Measurements from ENCODE around the gene CDYL.
"Not testable (repeated sequence)": the region's sequence is repeated elsewhere in the genome, so short reads cannot be mapped to it uniquely, and the experiment has no call there.

The CDYL gene

GRCh38 chr6:4969609-4970285 is 193.5 kb downstream of the CDYL start:
- DNase-seq = no peak

DNA sequence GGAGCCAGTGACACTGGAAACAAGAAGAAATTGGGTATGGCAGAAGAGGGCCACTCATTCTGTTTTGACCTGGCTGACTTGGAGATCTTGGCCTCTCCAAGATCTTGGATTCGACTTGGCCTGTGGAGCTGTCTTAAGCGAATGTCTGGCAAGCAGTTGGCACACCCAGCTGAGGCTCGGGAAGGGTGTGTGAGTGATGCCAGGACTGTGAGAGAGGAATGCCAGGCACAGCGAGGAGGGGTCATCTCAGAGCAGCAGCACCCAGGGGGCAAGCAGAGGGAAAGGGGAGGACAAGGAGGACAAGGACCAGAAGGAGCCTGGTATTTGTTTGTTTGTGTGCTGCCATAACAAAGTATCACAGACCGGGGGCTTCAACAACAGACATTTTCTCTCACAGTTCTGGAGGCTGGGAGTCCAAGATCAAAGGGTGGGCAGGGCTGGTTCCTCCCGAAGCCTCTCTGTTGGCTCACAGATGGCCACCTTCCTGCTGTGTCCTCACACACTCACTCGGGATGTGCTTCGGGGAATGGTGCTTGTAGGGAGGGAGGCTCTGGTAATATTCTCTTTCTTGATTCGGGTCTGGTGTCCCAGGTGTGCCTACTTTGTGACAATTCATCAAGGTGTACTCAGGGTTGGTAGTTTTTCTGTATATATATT is 194.7 kb downstream of the CDYL start:
- no peak for DNase-seq

DNA sequence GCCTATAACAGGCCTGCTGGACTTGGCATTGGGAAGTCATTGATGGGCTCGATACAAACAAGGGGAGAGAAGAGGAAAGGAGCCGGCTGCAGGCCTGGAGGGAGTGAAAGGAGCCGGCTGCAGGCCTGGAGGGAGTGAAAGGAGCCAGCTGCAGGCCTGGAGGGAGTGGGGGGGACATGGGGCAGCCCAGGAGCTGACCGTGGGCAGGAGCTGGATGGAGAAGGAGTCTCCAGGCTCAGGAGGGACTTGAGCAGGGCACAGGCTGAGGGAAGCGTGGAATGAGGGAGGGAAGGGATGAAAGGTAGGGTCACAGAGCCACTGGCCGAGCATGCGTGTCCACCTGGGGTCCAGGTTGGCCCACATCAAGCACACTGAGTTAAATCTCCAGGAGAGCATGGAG is 195.6 kb downstream of the CDYL start:
- DNase-seq = no peak

GRCh38 chr6:4972438-4972837 is 196.2 kb downstream of the CDYL start:
- DNase-seq = no peak

GRCh38 chr6:4973415-4973814 is 197.2 kb downstream of the CDYL start:
- no peak for DNase-seq

GRCh38 chr6:4973982-4974745 is 198.0 kb downstream of the CDYL start:
- DNase-seq = no peak

- DNase-seq = no peak
Measured at GRCh38 chr6:4974962-4975361, 198.8 kb downstream of the CDYL start.

DNA sequence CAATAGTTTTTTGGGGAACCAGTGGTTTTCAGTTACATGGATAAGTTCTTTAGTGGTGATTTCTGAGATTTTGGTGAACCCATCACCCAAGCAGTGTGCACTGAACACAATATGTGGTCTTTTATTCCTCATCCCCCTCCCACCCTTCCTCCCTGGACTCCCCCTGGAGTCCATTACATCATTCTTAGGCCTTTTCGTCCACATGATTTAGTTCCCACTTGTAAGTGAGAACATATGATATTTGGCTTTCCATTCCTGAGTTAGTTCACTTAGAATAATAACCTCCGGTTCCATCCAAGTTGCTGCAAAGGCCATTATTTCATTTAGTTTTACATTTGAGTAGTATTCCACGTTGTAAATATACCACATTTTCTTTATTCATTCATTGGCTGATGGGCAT is 199.3 kb downstream of the CDYL start:
- no peak for DNase-seq

DNA sequence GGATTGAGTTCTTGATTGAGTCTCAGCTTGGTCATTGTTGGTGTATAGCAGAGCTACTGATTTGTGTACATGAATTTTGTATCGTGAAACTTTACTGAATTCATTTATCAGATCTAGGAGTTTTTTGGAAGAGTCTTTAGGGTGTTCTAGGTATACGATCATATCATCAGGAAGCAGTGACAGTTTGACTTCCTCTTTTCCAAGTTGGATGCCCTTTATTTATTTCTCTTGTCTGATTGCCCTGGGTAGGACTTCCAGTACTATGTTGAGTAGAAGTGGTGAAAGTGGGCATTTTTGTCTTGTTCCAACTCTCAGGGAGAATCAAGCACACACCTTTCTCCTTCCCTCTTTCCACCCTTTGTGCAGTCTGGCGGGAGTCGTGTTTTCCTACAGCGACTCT is 201.3 kb downstream of the CDYL start:
- DNase-seq = no peak

DNA sequence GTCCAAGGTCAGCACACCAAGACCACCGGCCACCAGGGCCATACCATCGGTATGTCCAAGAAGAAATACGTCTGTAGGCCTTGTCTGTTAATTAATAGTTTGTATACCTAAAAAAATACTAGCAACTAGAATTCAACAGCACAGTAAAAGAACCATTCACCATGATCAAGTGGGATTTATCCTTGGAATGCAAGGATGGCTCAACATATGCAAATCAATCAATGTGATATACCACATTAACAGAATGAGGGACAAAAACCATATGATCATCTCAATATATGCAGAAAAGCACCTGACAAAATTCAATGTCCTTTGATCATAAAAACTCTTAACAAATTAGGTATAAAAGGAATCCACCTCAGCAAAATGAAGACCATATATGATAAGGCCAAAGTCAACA is 203.2 kb downstream of the CDYL start:
- DNase-seq = no peak

DNA sequence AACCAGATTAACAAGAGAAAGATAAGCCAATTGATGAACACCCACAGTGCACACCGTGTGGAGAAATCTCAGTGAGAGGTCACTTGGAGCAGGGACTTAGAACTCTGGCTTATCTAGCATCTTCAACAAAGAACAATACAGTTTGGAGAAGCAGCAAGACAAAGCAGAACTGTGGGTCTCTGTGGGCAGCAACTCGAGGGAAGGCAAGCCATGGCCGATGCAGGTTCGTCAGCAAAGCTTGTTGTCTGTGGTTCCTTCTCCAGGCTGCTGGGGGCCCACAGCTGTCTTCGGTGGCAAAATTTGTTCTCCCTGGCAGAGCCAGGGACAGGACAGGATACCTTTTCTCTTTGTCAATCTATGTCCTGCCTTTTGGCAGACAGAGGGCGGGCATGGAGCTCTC is 205.6 kb downstream of the CDYL start:
- DNase-seq = no peak

GRCh38 chr6:4983322-4983721 is 207.1 kb downstream of the CDYL start:
- DNase-seq = no peak

GRCh38 chr6:4986999-4987398 is 210.8 kb downstream of the CDYL start:
- no peak for DNase-seq

GRCh38 chr6:4987432-4987831 is 211.2 kb downstream of the CDYL start:
- DNase-seq = no peak

DNA sequence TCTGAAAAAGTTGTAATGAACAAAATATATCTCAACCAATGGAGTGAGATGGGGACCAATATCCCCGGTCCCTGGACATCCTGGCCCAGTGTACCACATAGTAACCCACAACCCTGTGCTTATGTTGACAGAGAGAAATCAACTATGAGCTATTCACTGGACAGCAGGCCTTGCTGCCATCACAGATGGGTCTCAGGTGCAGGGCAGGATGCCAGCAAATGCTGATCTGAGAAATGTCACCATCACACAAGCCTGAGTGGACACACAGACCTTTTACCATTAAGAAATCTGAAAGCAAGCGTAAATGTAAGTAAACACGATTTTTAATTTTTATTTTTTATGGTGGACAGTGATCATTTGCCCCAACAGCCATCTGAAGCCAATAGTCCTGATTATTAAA is 218.5 kb downstream of the CDYL start:
- DNase-seq = no peak

DNA sequence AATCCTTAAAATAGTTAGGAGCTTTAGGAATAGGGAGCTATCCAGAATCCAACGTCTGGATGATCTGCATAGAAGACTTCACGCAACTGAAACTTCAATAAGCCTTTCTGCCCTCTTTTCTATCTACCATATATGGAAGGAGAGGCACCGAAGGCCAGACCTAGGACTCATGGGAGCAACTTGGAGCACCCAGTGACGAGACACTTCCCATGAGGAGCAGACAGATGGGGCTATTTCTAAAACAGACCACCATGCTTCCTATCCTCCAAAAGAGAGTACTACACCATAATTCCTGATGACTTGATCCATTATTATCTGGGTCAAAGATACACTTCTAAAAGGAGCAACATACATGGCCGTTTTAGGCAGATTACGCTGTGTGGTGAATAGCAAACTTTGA is 221.7 kb downstream of the CDYL start:
- DNase-seq = no peak

DNA sequence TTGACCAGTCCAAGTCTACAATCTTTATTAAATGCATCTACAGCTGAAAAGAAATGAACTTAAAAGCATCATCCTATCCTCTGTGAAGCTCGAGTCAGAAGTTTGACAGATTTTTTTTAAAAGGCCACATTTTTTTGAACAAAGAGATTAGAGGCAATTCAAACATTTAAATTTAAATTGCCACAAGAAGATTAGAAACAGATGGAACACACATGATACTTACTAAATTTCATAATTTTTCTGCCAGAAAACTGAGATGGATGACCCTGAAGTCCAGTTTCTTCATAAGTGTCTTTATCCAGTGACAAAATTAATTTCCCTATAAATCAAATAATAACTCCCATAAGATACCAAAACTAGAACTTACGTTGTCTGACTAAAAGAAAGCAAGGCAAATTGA is 223.4 kb downstream of the CDYL start:
- no peak for DNase-seq

GRCh38 chr6:5003604-5004372 is 227.6 kb downstream of the CDYL start, which contains the start of gene RPP40:
TSS of gene RPP40 (minus strand) at chr6:5004037. CDS start at chr6:5004002, 35 bp downstream.
- peak; percentile 99 for DNase-seq

DNA sequence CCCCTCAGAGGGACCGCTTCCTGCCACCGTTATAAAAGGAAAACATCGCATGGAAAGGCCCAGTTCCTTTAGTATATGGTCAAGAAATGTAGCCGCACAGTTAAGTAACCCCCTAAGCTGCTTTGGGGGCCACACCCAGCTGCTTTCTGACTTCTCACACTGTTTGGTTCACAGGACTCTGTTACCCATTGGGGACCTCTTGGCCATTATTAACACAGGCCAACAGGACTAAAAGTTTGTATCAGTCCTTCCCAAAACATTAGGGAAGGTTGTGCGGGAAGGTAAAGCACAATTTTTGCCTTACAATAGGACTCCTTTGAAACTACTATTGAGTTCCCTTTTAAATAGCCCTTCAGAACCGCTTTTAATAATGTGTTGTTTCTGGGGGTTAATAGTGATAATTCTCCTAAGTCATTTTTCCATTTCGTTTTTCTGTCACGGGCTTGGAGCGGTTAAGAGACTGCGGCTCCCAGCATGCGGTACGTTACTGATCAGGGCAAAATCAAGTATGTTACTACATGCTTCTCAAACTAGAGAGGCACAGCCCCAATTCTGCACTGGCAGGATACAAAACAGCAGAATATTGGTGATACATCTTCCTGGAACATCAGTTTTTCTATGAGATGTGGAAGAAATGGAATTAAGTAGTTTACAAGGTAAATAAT is 228.3 kb downstream of the CDYL start:
- no peak for DNase-seq

GRCh38 chr6:5005038-5005433 is 228.8 kb downstream of the CDYL start:
- not testable (repeated sequence) for DNase-seq
